ENCODE measurements around the gene ZNF408. TPM values are rescaled to one million over a fixed set of nuclear protein-coding genes. Genes with fewer than 3 reads are reported as not detected.

The ZNF408 gene
- total RNA-seq, 1 experiment from 2014 or later = 15.2 TPM

DNA sequence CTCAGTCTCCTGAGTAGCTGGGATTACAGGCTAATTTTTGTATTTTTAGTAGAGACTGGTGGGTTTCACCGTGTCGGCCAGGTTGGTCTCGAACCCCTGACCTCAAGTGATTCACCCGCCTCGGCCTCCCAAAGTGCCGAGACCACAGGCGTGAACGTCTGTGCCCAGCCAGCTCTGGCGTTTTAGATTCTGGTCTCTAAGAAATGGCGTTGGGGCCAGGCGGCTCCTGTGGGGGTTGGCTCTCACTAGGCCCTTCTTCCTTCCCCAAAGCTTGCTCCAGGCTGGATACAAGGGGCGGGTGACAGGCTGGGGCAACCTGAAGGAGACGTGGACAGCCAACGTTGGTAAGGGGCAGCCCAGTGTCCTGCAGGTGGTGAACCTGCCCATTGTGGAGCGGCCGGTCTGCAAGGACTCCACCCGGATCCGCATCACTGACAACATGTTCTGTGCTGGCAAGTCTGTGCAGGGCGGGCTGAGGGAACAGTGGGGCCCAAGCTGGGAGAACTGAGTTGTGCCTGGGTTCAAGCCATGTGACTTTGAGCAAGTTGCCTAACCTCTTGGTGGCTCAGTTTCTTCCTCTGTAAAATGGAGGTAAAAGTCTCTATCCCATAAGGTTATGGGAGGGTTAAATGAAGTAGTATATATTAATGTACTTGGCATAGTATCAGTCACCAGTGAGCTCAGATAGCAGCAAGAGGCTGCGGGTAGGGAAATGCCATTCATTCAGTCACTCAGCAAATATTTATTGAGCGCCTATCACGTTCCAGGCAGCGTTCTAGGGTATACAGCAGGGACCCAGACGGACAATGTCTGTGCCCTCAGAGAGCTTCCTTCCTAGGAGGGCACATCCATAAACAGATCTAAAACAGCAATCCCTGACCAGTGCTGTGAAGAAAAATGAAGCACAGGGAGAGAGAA is 28.5 kb downstream of the ZNF408 start:
- ATAC-seq = no peak
- H3K27ac Mint-ChIP-seq = no peak overlapping the region
- no peaks in the 10 kb centered on the region for H3K27me3 Mint-ChIP-seq (ENCODE audit: low read depth)
- TF ChIP-seq KAT7 (CRISPR knock-in tag; IDR thresholded peaks at IDR 0.05; ENCODE audit: borderline replicate concordance) (no peak), ATF1 (CRISPR knock-in tag; IDR thresholded peaks at IDR 0.05) (no peak), ATF2 (CRISPR knock-in tag; IDR thresholded peaks at IDR 0.05; ENCODE audit: borderline replicate concordance, low read depth) (no peak)
- TF ChIP-seq, protein P1, sequence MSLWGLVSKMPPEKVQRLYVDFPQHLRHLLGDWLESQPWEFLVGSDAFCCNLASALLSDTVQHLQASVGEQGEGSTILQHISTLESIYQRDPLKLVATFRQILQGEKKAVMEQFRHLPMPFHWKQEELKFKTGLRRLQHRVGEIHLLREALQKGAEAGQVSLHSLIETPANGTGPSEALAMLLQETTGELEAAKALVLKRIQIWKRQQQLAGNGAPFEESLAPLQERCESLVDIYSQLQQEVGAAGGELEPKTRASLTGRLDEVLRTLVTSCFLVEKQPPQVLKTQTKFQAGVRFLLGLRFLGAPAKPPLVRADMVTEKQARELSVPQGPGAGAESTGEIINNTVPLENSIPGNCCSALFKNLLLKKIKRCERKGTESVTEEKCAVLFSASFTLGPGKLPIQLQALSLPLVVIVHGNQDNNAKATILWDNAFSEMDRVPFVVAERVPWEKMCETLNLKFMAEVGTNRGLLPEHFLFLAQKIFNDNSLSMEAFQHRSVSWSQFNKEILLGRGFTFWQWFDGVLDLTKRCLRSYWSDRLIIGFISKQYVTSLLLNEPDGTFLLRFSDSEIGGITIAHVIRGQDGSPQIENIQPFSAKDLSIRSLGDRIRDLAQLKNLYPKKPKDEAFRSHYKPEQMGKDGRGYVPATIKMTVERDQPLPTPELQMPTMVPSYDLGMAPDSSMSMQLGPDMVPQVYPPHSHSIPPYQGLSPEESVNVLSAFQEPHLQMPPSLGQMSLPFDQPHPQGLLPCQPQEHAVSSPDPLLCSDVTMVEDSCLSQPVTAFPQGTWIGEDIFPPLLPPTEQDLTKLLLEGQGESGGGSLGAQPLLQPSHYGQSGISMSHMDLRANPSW (CRISPR knock-in tag; conservative IDR thresholded peaks at IDR 0.05; ENCODE audit: low read depth) = no peak
- ChIA-PET CTCF (no interaction called here), POLR2A (interaction anchor here (0.6 kb wide), 1 partner anchor 390 kb away, joined by 3 read pairs; no protein-coding TSS in a partner anchor)
- DNase-seq (ENCODE audit: low spot score) = no peak
- no peak overlapping the region for H3K4me3 Mint-ChIP-seq
- no peaks in the 10 kb centered on the region for H3K9me3 Mint-ChIP-seq
- H3K4me1 Mint-ChIP-seq = peaks cover 4% of the 10 kb centered on the region
- H3K36me3 Mint-ChIP-seq = no peaks in the 10 kb centered on the region

GRCh38 chr11:46731545-46731944 is 30.7 kb downstream of the ZNF408 start:
- POLR2A ChIA-PET = no interaction called here
- H3K36me3 Mint-ChIP-seq = no peaks in the 10 kb centered on the region
- CTCF ChIA-PET = no interaction called here
- no peaks in the 10 kb centered on the region for H3K9me3 Mint-ChIP-seq
- no peak overlapping the region for H3K27ac Mint-ChIP-seq
- H3K4me3 Mint-ChIP-seq = no peak overlapping the region
- TF ChIP-seq E2F5 (CRISPR knock-in tag; IDR thresholded peaks at IDR 0.05) = no peak
- TF ChIP-seq NFE2L1 (CRISPR knock-in tag; IDR thresholded peaks at IDR 0.05) = no peak
- TF ChIP-seq HMGA2 (CRISPR knock-in tag; IDR thresholded peaks at IDR 0.05) = no peak
- no peak for TF ChIP-seq KAT7 (CRISPR knock-in tag; IDR thresholded peaks at IDR 0.05; ENCODE audit: borderline replicate concordance)
- TF ChIP-seq, protein P2, sequence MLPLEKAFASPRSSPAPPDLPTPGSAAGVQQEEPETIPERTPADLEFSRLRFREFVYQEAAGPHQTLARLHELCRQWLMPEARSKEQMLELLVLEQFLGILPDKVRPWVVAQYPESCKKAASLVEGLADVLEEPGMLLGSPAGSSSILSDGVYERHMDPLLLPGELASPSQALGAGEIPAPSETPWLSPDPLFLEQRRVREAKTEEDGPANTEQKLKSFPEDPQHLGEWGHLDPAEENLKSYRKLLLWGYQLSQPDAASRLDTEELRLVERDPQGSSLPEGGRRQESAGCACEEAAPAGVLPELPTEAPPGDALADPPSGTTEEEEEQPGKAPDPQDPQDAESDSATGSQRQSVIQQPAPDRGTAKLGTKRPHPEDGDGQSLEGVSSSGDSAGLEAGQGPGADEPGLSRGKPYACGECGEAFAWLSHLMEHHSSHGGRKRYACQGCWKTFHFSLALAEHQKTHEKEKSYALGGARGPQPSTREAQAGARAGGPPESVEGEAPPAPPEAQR (CRISPR knock-in tag; IDR thresholded peaks at IDR 0.05) = no peak
- no peak for TF ChIP-seq TP53 (CRISPR knock-in tag; IDR thresholded peaks at IDR 0.05)
- TF ChIP-seq GRHL2 (CRISPR knock-in tag; IDR thresholded peaks at IDR 0.05; ENCODE audit: insufficient replicate concordance, severe bottlenecking) = no peak
- no peak for TF ChIP-seq NFYB (CRISPR knock-in tag; conservative IDR thresholded peaks at IDR 0.05; ENCODE audit: low read depth)
- no peak for TF ChIP-seq CREB1 (CRISPR knock-in tag; IDR thresholded peaks at IDR 0.05)
- TF ChIP-seq, protein P3, sequence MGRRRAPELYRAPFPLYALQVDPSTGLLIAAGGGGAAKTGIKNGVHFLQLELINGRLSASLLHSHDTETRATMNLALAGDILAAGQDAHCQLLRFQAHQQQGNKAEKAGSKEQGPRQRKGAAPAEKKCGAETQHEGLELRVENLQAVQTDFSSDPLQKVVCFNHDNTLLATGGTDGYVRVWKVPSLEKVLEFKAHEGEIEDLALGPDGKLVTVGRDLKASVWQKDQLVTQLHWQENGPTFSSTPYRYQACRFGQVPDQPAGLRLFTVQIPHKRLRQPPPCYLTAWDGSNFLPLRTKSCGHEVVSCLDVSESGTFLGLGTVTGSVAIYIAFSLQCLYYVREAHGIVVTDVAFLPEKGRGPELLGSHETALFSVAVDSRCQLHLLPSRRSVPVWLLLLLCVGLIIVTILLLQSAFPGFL (CRISPR knock-in tag; IDR thresholded peaks at IDR 0.05; ENCODE audit: borderline replicate concordance) = no peak
- TF ChIP-seq, protein P4, sequence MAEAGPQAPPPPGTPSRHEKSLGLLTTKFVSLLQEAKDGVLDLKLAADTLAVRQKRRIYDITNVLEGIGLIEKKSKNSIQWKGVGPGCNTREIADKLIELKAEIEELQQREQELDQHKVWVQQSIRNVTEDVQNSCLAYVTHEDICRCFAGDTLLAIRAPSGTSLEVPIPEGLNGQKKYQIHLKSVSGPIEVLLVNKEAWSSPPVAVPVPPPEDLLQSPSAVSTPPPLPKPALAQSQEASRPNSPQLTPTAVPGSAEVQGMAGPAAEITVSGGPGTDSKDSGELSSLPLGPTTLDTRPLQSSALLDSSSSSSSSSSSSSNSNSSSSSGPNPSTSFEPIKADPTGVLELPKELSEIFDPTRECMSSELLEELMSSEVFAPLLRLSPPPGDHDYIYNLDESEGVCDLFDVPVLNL (CRISPR knock-in tag; IDR thresholded peaks at IDR 0.05; ENCODE audit: borderline replicate concordance, low read depth) = no peak
- TF ChIP-seq IRF1 (CRISPR knock-in tag; IDR thresholded peaks at IDR 0.05) = no peak
- TF ChIP-seq, protein P5, sequence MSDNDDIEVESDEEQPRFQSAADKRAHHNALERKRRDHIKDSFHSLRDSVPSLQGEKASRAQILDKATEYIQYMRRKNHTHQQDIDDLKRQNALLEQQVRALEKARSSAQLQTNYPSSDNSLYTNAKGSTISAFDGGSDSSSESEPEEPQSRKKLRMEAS (CRISPR knock-in tag; IDR thresholded peaks at IDR 0.05) = no peak
- DNase-seq (ENCODE audit: low spot score) (no peak), ATAC-seq (no peak)
- H3K4me1 Mint-ChIP-seq = no peaks in the 10 kb centered on the region
- H3K27me3 Mint-ChIP-seq (ENCODE audit: low read depth) = no peaks in the 10 kb centered on the region
